AG10803 (cell line): ENCODE measurements around the gene SH3PXD2B.
A peak's percentile ranks its signal among the peaks of the same experiment; 100 is the strongest.
"Not testable (repeated sequence)": the region's sequence is repeated elsewhere in the genome, so short reads cannot be mapped to it uniquely, and the experiment has no call there.

Experiments used
- DNase-seq: peaks from one replicate; pipeline ENCODE4 v3.0.0; 2010; ENCODE audit warnings: low read depth
- H3K4me3 ChIP-seq: 2 replicates; pipeline ENCODE4 v1.5.1; 2011; ENCODE audit warnings: mild to moderate bottlenecking, low read length, control low read depth
- TF ChIP-seq, protein P1 (sequence below): conservative IDR thresholded peaks from 2 replicates; pipeline ENCODE4 v1.5.1; 2011; ENCODE audit warnings: mild to moderate bottlenecking, low read length, control low read depth, inconsistent platforms

The SH3PXD2B gene

DNA sequence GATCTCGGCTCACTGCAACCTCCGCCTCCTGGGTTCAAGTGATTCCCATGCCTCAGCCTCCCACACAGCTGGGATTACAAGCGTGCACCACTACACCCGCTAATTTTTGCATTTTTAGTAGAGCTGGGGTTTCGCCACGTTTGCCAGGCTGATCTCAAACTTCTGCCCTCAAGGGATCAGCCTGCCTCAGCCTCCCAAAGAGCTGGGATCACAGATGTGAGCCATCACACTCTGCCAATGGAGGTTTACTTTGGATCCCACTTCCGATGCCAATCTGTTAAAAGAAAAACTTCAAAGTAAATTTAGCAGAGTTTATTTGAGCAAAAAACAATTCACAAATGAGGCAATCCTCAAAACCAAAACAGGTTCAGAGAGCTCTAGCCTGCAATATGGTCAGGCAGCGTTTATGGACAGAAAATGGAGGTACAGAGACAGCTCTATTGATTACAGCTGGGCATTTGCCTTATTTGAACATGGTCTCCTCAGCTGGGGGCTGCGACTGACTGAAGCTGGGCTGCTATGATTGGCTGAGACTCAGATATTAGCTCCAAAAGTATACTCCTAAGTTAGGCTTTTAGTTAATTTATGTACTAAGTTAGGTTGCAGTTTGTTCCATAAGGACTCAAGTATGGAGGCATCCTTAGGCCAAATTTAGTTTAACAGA, 152.1 kb downstream of the SH3PXD2B start:
- TF ChIP-seq, protein P1, sequence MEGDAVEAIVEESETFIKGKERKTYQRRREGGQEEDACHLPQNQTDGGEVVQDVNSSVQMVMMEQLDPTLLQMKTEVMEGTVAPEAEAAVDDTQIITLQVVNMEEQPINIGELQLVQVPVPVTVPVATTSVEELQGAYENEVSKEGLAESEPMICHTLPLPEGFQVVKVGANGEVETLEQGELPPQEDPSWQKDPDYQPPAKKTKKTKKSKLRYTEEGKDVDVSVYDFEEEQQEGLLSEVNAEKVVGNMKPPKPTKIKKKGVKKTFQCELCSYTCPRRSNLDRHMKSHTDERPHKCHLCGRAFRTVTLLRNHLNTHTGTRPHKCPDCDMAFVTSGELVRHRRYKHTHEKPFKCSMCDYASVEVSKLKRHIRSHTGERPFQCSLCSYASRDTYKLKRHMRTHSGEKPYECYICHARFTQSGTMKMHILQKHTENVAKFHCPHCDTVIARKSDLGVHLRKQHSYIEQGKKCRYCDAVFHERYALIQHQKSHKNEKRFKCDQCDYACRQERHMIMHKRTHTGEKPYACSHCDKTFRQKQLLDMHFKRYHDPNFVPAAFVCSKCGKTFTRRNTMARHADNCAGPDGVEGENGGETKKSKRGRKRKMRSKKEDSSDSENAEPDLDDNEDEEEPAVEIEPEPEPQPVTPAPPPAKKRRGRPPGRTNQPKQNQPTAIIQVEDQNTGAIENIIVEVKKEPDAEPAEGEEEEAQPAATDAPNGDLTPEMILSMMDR: no peak
- no peak overlapping the region for H3K4me3 ChIP-seq
- no peak for DNase-seq

DNA sequence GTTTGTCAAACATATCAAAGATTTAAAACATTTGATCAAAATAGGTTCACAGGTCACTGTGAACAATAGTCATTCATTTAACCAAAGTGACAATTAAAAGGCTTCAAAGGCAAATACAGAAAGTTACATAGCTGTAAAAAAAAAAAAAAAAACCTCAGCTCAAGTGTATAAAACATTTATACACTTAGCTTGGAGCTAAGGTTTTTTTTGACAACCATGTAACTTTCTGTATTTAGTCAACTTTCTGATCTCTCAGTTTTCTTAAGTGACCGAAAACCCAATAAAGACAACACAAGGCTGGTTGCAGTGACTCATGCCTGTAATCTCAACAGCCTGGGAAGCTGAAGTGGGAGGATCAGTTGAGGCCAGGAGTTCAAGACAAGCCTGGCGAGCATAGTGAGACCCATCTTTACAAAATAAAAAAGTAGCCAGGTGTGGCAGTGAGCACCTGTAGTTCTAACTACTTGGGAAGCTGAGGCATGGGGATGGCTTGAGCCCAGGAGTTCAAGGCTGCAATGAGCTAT, 154.3 kb downstream of the SH3PXD2B start:
- TF ChIP-seq, protein P1: no peak
- no peak overlapping the region for H3K4me3 ChIP-seq
- DNase-seq: no peak

DNA sequence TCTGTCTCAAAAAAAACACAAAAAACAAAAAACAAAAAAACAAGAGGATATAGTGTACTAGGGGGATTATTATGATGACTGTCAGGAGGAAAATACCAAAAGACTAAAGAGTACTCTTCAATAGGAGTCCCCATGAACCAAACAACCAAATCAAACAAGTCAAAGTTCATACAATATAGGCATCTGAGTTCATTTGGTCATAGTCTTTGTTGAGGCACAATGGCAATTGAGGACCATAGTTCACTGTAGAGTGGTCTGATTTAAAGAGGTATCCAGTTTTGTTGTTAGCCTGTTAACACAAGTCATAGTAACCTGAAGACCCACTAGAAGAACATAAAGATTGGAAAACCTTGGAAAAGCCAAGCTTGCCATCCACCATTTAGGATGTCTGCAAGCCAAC, 159.5 kb downstream of the SH3PXD2B start:
- no peak for DNase-seq
- TF ChIP-seq, protein P1: no peak
- H3K4me3 ChIP-seq: no peak overlapping the region

DNA sequence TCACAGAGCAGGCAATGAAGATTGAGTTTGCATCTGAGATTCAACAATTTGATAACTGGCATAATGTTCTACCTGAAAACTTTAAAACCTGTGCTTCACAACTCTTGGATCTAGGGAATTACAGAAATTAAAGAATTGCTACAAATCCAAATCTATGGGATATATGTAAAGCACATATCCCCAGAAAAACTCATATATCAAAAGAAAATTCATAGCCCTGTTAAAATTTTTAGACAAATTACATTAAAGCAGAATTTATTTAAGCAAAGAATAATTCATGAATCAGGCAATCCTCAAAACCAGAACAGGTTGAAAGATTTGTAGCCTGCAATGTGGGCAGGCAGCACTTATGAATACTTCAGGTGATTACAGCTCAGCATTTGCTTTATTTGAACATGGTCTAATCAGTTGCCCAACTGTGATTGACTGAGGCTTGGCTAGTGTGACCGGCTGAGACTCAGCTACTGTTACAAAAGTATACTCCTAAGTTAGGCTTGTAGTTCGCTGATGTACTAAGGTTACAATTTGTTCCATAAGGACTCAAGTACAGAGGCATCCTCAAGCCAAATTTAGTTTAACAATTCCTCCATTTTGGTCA, 160.5 kb downstream of the SH3PXD2B start:
- TF ChIP-seq, protein P1: no peak
- no peak for DNase-seq

DNA sequence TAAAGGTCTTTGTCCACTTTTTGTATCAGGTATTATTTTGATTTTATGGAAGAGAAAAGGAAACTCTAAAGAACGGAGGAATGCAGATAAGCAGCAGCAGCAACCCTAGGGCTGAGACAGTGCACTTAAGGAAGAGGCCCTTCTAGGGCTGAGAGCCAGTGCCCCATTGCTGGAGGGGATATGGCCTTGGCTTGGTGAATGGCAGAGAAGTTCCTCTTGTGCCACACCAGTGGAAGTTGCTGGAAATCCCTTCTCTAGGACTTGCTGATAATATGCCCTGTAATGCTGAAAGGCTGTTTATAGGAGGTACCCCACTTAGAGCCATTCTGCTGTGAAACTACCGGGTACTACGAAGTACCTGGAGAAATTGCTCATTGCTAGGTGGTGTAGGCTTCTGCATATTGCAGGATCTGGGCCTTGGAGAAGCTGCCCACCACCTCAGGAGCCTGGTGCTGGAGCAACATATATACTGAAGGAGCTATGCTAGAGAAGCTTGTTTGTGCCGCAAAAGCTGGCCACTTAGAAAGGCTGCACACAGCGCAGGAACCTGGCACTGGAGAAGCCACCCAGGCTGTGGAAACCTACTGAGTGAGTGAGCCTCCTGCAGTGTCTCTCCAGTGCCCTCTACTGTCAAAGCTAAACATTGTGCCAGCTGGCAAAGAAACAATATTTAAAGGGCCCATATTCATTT, 161.1 kb downstream of the SH3PXD2B start:
- TF ChIP-seq, protein P1: peak; percentile 88
- no peak overlapping the region for H3K4me3 ChIP-seq
- DNase-seq: peak; percentile 77

More for the DNA sequence above, 160.5 kb downstream of the SH3PXD2B start:
- H3K4me3 ChIP-seq: no peak overlapping the region

DNA sequence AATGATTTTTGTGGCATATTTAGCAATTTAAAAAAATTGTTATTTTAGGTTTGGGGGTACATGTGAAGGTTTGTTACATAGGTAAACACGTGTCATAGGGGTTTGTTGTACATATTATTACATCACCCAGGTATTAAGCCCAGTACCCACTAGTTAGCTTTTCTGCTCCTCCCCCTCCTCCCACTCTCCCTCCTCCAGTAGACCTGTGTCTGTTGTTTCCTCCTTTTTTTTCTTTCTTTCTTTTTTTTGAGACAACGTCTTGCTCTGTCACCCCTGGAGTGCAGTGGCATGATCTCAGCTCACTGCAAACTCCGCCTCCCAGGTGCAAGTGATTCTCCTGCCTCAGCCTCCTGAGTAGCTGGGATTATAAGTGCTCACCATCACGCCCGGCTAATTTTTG, 162.5 kb downstream of the SH3PXD2B start:
- DNase-seq, H3K4me3 ChIP-seq: not testable (repeated sequence)

DNA sequence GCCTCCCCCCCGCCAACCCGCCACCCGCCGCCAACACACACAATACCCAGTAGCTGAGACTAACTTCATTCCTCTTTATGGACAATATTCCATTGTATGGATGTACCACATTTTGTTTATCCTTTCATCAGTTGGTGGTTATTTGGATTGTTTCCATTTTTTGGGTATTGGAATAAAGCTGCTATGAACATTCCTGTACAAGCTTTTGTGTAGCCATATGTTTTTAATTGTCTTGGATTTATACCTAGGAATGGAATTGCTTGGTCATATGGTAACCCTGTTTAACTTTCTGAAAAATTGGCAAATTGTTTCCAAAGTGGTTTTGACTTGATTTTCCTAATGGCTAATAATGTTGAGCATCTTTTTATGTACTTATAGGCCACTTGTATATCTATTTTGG, 165.9 kb downstream of the SH3PXD2B start:
- peak; percentile 80 for DNase-seq
- no peak overlapping the region for H3K4me3 ChIP-seq
- TF ChIP-seq, protein P1: no peak

DNA sequence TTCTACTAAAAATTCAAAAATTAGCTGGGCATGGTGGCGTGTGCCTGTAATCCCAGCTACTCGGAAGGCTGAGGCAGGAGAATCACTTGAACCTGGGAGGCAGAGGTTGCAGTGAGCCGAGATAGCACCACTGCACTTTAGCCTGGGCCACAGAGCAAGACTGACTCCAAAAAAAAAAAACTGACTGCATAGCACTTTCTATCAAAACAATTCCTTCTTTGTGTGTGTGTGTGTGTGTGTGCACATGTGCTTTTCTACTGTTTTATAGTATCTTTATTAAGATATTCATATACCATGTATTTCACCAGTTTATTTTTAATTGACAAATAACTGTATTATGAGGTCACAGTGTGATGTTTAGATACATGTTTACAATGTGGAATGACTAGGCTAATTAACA, 167.2 kb downstream of the SH3PXD2B start:
- not testable (repeated sequence) for H3K4me3 ChIP-seq, DNase-seq
